ENCODE data around the gene KCNE3. TPM values are rescaled to one million over a fixed set of nuclear protein-coding genes. Genes with fewer than 3 reads are reported as not detected.

KCNE3 gene
- total RNA-seq, 1 donor from 2014 or later: 0.59 TPM

DNA sequence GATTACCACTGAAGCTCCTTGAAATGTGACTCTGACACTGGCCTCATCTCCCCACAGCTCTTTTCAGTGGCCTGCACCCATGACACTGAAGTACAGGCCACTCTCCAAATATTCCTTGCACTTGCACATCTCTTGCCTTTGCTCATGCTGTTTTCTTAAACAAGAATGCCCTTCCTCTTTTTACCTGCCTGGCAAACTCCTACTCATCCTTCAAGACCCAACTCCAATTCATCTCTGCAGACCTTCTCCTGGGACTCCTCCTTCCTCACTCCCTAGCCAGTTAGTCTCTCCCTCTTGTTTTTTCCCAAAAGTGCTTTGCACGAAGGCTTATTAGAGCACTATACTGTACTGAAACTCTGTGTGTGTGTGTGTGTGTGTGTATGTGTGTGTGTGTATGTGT is 2.6 kb downstream of the KCNE3 start:
- DNase-seq (ENCODE audit: low read depth): no peak
- Histone ChIP-seq H3K4me2 (ENCODE audit: low read length) (no peak overlapping the region), H3K36me3 (ENCODE audit: insufficient read depth, low read length) (no peaks in the 10 kb centered on the region), H3K27me3 (ENCODE audit: insufficient read depth, low read length) (no peaks in the 10 kb centered on the region), H3K79me2 (ENCODE audit: insufficient read depth, low read length) (no peaks in the 10 kb centered on the region), H3K9ac (ENCODE audit: low read length) (no peak overlapping the region), H3K4me3 (ENCODE audit: insufficient read depth, low read depth, low read length) (no peak overlapping the region), H2AFZ (ENCODE audit: low read depth, low read length) (no peak overlapping the region), H3K27ac (ENCODE audit: low read depth, low read length) (no peak overlapping the region), H3K9me3 (ENCODE audit: insufficient read depth, low read depth, low read length) (no peaks in the 10 kb centered on the region), H4K20me1 (ENCODE audit: insufficient read depth, low read length) (no peaks in the 10 kb centered on the region), H3K4me1 (ENCODE audit: insufficient read depth, low read length) (peaks cover 11% of the 10 kb centered on the region)
- no peak overlapping the region for H3K4me3 Mint-ChIP-seq (ENCODE audit: unreplicated experiment)
- TF ChIP-seq, protein P1, sequence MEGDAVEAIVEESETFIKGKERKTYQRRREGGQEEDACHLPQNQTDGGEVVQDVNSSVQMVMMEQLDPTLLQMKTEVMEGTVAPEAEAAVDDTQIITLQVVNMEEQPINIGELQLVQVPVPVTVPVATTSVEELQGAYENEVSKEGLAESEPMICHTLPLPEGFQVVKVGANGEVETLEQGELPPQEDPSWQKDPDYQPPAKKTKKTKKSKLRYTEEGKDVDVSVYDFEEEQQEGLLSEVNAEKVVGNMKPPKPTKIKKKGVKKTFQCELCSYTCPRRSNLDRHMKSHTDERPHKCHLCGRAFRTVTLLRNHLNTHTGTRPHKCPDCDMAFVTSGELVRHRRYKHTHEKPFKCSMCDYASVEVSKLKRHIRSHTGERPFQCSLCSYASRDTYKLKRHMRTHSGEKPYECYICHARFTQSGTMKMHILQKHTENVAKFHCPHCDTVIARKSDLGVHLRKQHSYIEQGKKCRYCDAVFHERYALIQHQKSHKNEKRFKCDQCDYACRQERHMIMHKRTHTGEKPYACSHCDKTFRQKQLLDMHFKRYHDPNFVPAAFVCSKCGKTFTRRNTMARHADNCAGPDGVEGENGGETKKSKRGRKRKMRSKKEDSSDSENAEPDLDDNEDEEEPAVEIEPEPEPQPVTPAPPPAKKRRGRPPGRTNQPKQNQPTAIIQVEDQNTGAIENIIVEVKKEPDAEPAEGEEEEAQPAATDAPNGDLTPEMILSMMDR (IDR thresholded peaks at IDR 0.05; ENCODE audit: insufficient read depth, low read depth, low read length): no peak
- TF ChIP-seq EZH2 (IDR thresholded peaks at IDR 0.05; ENCODE audit: insufficient read depth, low read length): no peak
- H3K4me1 Mint-ChIP-seq (ENCODE audit: low read depth, unreplicated experiment): no peaks in the 10 kb centered on the region
- H3K9me3 Mint-ChIP-seq (ENCODE audit: unreplicated experiment): no peaks in the 10 kb centered on the region
- no peaks in the 10 kb centered on the region for H3K36me3 Mint-ChIP-seq (ENCODE audit: low read depth, unreplicated experiment)
- H3K27ac Mint-ChIP-seq (ENCODE audit: unreplicated experiment): no peak overlapping the region
- H3K27me3 Mint-ChIP-seq (ENCODE audit: low read depth, unreplicated experiment): peaks cover 42% of the 10 kb centered on the region
- no peak for FAIRE-seq

DNA sequence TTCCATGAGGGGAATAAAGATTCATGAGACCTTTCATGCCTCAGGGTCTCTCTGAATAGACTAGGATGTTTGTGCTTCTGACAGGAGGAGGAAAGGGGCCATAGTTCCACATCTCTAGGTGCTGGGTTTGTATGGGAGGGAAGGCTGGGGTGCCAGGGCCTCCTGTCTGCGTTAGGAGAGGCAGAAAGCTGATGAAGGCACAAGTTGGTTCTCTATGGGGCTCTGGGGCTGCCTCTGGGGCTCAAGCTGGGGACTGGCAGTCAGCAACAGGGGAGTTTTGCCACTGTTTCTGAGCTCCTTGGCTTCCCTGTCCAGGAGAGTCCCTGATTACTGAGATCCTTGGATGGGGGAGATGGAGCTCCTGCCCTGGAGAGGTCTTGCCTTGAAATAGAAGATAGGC is 4.1 kb downstream of the KCNE3 start:
- H3K4me1 Mint-ChIP-seq (ENCODE audit: low read depth, unreplicated experiment): no peaks in the 10 kb centered on the region

DNA sequence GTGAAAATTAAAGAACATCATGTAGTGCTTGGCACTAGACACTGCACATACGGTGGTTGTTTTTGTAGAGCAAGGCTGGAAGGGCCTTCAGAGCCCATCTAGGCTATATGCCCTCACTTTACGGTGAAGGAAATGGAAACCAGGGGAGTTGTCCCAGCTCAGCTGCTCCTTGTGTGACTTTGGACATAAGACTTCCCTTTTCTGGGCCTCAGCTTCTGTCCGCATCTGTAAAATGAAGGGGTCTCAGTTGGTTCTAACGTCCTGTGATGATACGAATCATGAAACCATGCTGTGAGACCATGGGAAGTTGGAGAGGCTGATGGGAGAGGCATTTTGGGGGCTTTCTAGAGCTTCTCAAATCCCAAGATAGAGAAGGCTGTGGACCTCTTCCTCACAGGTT is 4.7 kb downstream of the KCNE3 start:
- no peaks in the 10 kb centered on the region for H3K4me1 Mint-ChIP-seq (ENCODE audit: low read depth, unreplicated experiment)

More for the DNA sequence above, 4.1 kb downstream of the KCNE3 start:
- Histone ChIP-seq H3K79me2 (ENCODE audit: insufficient read depth, low read length) (no peaks in the 10 kb centered on the region), H3K9ac (ENCODE audit: low read length) (no peak overlapping the region), H3K4me3 (ENCODE audit: insufficient read depth, low read depth, low read length) (no peak overlapping the region), H3K36me3 (ENCODE audit: insufficient read depth, low read length) (no peaks in the 10 kb centered on the region), H3K27me3 (ENCODE audit: insufficient read depth, low read length) (no peaks in the 10 kb centered on the region), H4K20me1 (ENCODE audit: insufficient read depth, low read length) (no peaks in the 10 kb centered on the region), H2AFZ (ENCODE audit: low read depth, low read length) (no peak overlapping the region), H3K9me3 (ENCODE audit: insufficient read depth, low read depth, low read length) (no peaks in the 10 kb centered on the region), H3K27ac (ENCODE audit: low read depth, low read length) (no peak overlapping the region), H3K4me2 (ENCODE audit: low read length) (no peak overlapping the region), H3K4me1 (ENCODE audit: insufficient read depth, low read length) (peaks cover 11% of the 10 kb centered on the region)
- H3K4me3 Mint-ChIP-seq (ENCODE audit: unreplicated experiment): no peak overlapping the region
- H3K27ac Mint-ChIP-seq (ENCODE audit: unreplicated experiment): no peak overlapping the region
- TF ChIP-seq, protein P1 (IDR thresholded peaks at IDR 0.05; ENCODE audit: insufficient read depth, low read depth, low read length): no peak
- TF ChIP-seq EZH2 (IDR thresholded peaks at IDR 0.05; ENCODE audit: insufficient read depth, low read length): no peak
- peaks cover 3% of the 10 kb centered on the region for H3K9me3 Mint-ChIP-seq (ENCODE audit: unreplicated experiment)
- FAIRE-seq: no peak
- peaks cover 36% of the 10 kb centered on the region for H3K27me3 Mint-ChIP-seq (ENCODE audit: low read depth, unreplicated experiment)
- no peak for DNase-seq (ENCODE audit: low read depth)
- no peaks in the 10 kb centered on the region for H3K36me3 Mint-ChIP-seq (ENCODE audit: low read depth, unreplicated experiment)

More for the DNA sequence above, 4.7 kb downstream of the KCNE3 start:
- Histone ChIP-seq H3K27ac (ENCODE audit: low read depth, low read length) (no peak overlapping the region), H4K20me1 (ENCODE audit: insufficient read depth, low read length) (no peaks in the 10 kb centered on the region), H3K4me2 (ENCODE audit: low read length) (no peak overlapping the region), H3K79me2 (ENCODE audit: insufficient read depth, low read length) (no peaks in the 10 kb centered on the region), H3K4me1 (ENCODE audit: insufficient read depth, low read length) (peaks cover 8% of the 10 kb centered on the region), H3K36me3 (ENCODE audit: insufficient read depth, low read length) (no peaks in the 10 kb centered on the region), H2AFZ (ENCODE audit: low read depth, low read length) (no peak overlapping the region), H3K9ac (ENCODE audit: low read length) (no peak overlapping the region), H3K27me3 (ENCODE audit: insufficient read depth, low read length) (no peaks in the 10 kb centered on the region), H3K4me3 (ENCODE audit: insufficient read depth, low read depth, low read length) (no peak overlapping the region), H3K9me3 (ENCODE audit: insufficient read depth, low read depth, low read length) (no peaks in the 10 kb centered on the region)
- no peak overlapping the region for H3K4me3 Mint-ChIP-seq (ENCODE audit: unreplicated experiment)
- H3K27me3 Mint-ChIP-seq (ENCODE audit: low read depth, unreplicated experiment): peaks cover 30% of the 10 kb centered on the region
- H3K9me3 Mint-ChIP-seq (ENCODE audit: unreplicated experiment): peaks cover 3% of the 10 kb centered on the region
- TF ChIP-seq EZH2 (IDR thresholded peaks at IDR 0.05; ENCODE audit: insufficient read depth, low read length): no peak
- TF ChIP-seq, protein P1 (IDR thresholded peaks at IDR 0.05; ENCODE audit: insufficient read depth, low read depth, low read length): no peak
- no peak overlapping the region for H3K27ac Mint-ChIP-seq (ENCODE audit: unreplicated experiment)
- DNase-seq (ENCODE audit: low read depth): no peak
- peaks cover 1% of the 10 kb centered on the region for H3K36me3 Mint-ChIP-seq (ENCODE audit: low read depth, unreplicated experiment)
- no peak for FAIRE-seq

Data from astrocyte (in vitro differentiated cells and primary cell).